GM13977 (cell line): ENCODE results near the gene RPS27.
"Not testable (repeated sequence)": the region's sequence is repeated elsewhere in the genome, so short reads cannot be mapped to it uniquely, and the experiment has no call there.

Source experiments
- DNase-seq: peaks from one replicate; pipeline ENCODE4 v3.0.0; 2012; ENCODE audit warnings: low spot score
- in situ Hi-C: fragments of 300-500 bp; cut with MboI; formaldehyde crosslinking; loops from one replicate; pipeline ENCODE4 v1.12.0; 2022; ENCODE audit warnings: low sequenced_read_pairs, low pct_unique_long_range_greater_than_20kb, mixed read lengths, inconsistent platforms; ENCODE audit not compliant: unreplicated experiment
- TF ChIP-seq, protein P1 (sequence below): IDR thresholded peaks from 2 replicates; pipeline ENCODE4 v1.5.1; 2012; ENCODE audit warnings: mild to moderate bottlenecking, control low read depth; ENCODE audit not compliant: insufficient read depth; ENCODE audit errors: extremely low read depth, missing control alignments

RPS27 gene

GRCh38 chr1:154000420-154000819 lies 9.9 kb downstream of the RPS27 start:
- TF ChIP-seq, protein P1, sequence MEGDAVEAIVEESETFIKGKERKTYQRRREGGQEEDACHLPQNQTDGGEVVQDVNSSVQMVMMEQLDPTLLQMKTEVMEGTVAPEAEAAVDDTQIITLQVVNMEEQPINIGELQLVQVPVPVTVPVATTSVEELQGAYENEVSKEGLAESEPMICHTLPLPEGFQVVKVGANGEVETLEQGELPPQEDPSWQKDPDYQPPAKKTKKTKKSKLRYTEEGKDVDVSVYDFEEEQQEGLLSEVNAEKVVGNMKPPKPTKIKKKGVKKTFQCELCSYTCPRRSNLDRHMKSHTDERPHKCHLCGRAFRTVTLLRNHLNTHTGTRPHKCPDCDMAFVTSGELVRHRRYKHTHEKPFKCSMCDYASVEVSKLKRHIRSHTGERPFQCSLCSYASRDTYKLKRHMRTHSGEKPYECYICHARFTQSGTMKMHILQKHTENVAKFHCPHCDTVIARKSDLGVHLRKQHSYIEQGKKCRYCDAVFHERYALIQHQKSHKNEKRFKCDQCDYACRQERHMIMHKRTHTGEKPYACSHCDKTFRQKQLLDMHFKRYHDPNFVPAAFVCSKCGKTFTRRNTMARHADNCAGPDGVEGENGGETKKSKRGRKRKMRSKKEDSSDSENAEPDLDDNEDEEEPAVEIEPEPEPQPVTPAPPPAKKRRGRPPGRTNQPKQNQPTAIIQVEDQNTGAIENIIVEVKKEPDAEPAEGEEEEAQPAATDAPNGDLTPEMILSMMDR, result no peak
- DNase-seq, result no peak
- in situ Hi-C loops, result no loop called here

GRCh38 chr1:154006136-154006535 lies 15.6 kb downstream of the RPS27 start:
- TF ChIP-seq, protein P1, result no peak
- in situ Hi-C loops, result no loop called here
- no peak for DNase-seq

DNA sequence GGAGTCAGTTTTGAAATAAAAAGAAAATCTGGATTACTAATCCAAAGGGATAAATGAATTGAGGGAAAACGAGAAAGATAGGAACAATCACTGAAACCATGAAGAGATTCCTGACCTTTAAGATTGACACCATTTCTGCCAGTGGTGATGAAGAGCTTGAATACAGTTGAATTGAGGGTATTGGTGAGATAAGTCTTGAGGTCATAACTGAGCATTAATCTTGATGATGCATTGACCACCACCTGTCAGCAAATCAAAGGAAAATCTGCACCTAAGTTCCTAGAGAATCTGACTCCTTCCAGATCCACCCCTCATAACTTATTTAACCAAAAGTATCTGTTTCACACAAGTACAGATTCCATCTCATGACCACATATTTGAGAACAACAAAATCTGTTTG lies 21.6 kb downstream of the RPS27 start:
- no peak for DNase-seq
- TF ChIP-seq, protein P1, result no peak
- in situ Hi-C loops, result no loop called here

GRCh38 chr1:154012543-154012942 lies 22.0 kb downstream of the RPS27 start:
- in situ Hi-C loops, DNase-seq: not testable (repeated sequence)

- TF ChIP-seq, protein P1, result no peak
- DNase-seq, result no peak
- in situ Hi-C loops, result no loop called here
Measured at GRCh38 chr1:154014154-154014907, 23.8 kb downstream of the RPS27 start.

GRCh38 chr1:154019269-154019668 lies 28.7 kb downstream of the RPS27 start:
- TF ChIP-seq, protein P1, result no peak
- in situ Hi-C loops, result no loop called here

DNA sequence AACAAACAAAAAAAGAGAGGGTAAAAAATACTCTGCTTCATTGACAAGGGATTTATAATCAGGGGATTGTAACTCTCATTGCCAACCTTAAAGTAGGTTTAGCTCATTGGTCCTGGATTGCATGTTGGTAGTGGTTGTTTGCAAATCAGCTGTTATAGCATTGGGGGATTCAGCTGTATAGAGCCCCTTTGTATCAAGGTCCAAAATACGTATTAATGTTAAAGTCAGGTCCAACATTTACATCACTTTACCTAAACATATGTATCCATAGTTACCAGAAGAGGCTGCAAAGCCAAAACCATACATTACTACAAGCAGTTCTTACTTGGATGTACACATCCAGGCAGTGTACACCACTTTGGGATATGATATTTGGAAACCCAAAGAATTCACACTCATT lies 29.4 kb downstream of the RPS27 start:
- TF ChIP-seq, protein P1, result no peak
- no peak for DNase-seq
- in situ Hi-C loops, result no loop called here

More at GRCh38 chr1:154019269-154019668, 28.7 kb downstream of the RPS27 start:
- no peak for DNase-seq

GRCh38 chr1:154033697-154034096 lies 43.1 kb downstream of the RPS27 start:
- in situ Hi-C loops, DNase-seq: not testable (repeated sequence)
